Kidney epithelial cell (primary cell): ENCODE measurements around the gene SHC3. TPM values are rescaled to one million over a fixed set of nuclear protein-coding genes. Genes with fewer than 3 reads are reported as not detected.

Experiments used
- DNase-seq: peaks from one replicate; pipeline ENCODE4 v3.0.0-alpha.2; 2010; ENCODE audit warnings: low read depth
- H3K27me3 ChIP-seq: 2 replicates; pipeline ENCODE4 v1.6.0; 2011; ENCODE audit warnings: low read length; ENCODE audit not compliant: control insufficient read depth, insufficient read depth
- H3K36me3 ChIP-seq: 2 replicates; pipeline ENCODE4 v1.5.1; 2011; ENCODE audit warnings: low read length; ENCODE audit not compliant: control insufficient read depth, insufficient read depth
- H3K4me3 ChIP-seq: 2 replicates; pipeline ENCODE4 v1.5.1; 2011; ENCODE audit warnings: low read depth, mild to moderate bottlenecking, control low read depth, low read length
- total RNA-seq: library from RNA; depleted of rRNA; stranded (reverse); fragments of >200 nt; gene quantifications from 2 replicates; pipeline ENCODE4 v1.2.3, GENCODE V29; 2015
- TF ChIP-seq, protein P1 (sequence below): IDR thresholded peaks from 2 replicates; pipeline ENCODE4 v1.5.1; 2011; ENCODE audit warnings: mild to moderate bottlenecking, moderate library complexity, low read length, control low read depth, inconsistent platforms; ENCODE audit not compliant: insufficient read depth, poor library complexity, severe bottlenecking

The SHC3 gene
- total RNA-seq, 1 donor from 2014 or later = 2.9 TPM

DNA sequence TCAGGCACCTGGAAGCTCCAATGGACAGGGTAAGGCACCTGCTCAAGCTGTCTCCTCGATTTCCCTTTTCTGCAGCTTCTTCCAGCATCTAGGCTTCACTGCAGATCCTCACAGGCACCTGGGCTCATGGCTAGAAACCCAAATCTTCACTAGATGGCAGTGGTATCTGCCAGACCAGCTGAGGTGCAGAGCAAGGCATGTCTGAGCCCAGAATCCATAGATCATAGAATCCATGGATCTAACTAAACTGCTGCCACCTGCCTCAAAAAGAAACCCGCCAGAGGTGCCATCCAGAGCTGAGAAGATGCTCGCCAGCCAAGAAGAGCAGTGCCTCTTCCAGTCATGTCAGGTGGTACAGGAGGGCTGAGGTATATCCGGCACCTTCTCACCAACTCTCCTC lies 6.9 kb downstream of the SHC3 start:
- Histone ChIP-seq H3K4me3 (no peak overlapping the region), H3K27me3 (no peaks in the 10 kb centered on the region), H3K36me3 (no peaks in the 10 kb centered on the region)
- TF ChIP-seq, protein P1, sequence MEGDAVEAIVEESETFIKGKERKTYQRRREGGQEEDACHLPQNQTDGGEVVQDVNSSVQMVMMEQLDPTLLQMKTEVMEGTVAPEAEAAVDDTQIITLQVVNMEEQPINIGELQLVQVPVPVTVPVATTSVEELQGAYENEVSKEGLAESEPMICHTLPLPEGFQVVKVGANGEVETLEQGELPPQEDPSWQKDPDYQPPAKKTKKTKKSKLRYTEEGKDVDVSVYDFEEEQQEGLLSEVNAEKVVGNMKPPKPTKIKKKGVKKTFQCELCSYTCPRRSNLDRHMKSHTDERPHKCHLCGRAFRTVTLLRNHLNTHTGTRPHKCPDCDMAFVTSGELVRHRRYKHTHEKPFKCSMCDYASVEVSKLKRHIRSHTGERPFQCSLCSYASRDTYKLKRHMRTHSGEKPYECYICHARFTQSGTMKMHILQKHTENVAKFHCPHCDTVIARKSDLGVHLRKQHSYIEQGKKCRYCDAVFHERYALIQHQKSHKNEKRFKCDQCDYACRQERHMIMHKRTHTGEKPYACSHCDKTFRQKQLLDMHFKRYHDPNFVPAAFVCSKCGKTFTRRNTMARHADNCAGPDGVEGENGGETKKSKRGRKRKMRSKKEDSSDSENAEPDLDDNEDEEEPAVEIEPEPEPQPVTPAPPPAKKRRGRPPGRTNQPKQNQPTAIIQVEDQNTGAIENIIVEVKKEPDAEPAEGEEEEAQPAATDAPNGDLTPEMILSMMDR = no peak
- no peak for DNase-seq

DNA sequence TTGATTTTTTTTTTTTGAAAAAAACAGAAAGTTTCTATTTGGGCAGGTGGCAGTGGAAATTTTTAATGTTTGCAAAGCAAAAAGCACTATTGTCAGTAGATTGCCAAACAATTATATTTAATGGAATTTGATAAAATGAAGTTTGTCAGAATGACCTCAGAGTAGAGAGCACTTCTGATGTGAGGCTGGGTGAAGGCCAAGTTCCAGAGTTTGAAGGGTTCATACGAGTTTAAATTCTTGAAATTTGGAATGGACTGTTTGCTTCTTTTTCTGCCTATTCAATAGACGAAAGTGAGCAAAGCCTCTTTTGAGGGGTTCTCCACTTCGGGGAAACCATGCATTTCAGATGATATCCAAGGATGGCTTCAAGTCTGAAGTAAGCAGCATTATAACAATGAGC lies 7.4 kb downstream of the SHC3 start:
- TF ChIP-seq, protein P1 = no peak
- DNase-seq = no peak
- no peaks in the 10 kb centered on the region for H3K27me3 ChIP-seq
- H3K4me3 ChIP-seq = no peak overlapping the region
- H3K36me3 ChIP-seq = no peaks in the 10 kb centered on the region

DNA sequence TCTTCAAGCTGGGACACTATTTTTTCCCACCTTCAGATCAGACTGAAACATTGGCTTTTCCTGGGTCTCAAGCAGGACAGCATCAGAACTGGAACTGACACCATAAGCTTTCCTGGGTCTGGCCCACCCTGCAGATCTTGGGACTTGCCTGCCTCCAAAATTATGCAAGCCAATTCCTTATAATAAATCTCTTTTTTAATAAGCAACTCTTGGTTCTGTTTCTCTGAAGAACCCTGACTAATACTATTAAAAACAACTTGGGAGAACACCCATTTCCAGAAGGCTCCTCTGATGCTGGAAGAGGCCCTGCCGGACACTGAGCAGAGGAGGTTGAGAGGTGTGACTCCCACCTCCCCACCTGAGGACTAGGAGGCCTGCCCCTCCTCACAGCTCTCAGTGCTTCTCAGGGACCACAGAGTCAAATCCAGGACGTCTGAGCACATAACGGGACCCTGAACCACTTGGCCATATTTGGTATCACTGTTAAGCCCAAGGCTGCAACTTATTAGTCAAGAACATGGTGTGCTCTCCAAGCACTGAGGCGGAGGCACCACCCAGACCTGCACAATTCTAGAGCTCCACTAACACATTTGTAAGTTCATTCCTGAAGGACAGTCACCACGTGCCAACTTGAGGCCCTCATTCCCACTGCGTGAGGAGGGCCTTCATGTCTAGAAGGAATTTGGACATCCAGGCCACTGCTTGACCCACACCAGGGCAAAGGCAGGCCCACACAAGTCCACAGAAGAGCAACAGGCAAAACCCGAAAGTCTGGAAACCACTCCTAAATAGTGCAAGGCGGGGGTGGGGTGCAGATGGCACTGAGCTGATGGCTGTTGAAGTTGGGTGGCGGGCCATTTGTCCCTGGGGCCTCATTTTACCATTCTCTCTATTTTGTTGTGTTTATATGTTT lies 9.5 kb downstream of the SHC3 start:
- no peaks in the 10 kb centered on the region for H3K36me3 ChIP-seq
- no peak overlapping the region for H3K4me3 ChIP-seq
- H3K27me3 ChIP-seq = no peaks in the 10 kb centered on the region
- no peak for DNase-seq
- TF ChIP-seq, protein P1 = no peak

DNA sequence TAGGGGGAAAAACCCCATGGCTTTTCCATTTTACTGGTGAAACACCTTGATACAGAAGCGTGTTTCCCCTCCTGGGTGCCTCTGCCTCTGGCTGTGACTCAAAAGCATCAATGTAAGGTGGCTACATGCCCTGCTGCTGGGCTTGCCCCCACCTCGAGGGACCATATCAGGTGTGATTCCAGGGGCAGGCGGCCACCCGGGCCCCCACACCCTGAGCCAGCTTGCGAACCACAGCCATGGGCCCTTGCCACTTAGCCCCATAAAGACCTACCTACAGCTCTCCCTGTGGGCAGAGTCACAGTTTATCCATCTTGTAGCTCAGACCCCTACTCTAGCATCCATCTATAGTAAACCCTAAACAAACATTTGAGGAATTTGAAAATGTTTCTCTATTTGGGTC lies 10.8 kb downstream of the SHC3 start:
- Histone ChIP-seq H3K27me3 (no peaks in the 10 kb centered on the region), H3K4me3 (no peak overlapping the region), H3K36me3 (no peaks in the 10 kb centered on the region)
- DNase-seq = no peak
- TF ChIP-seq, protein P1 = no peak

- DNase-seq = no peak
- TF ChIP-seq, protein P1 = no peak
Observed at GRCh38 chr9:89166852-89167251, 11.8 kb downstream of the SHC3 start.

More at GRCh38 chr9:89166852-89167251, 11.8 kb downstream of the SHC3 start:
- no peaks in the 10 kb centered on the region for H3K36me3 ChIP-seq
- no peak overlapping the region for H3K4me3 ChIP-seq
- H3K27me3 ChIP-seq = no peaks in the 10 kb centered on the region
